ENCODE results near the gene NUDT16L1.
A peak's percentile ranks its signal among the peaks of the same experiment; 100 is the strongest.
"Not testable (repeated sequence)": the region's sequence is repeated elsewhere in the genome, so short reads cannot be mapped to it uniquely, and the experiment has no call there.

The NUDT16L1 gene

GRCh38 chr16:4724661-4725270, 31.4 kb downstream of the NUDT16L1 start:
- no peak for DNase-seq

GRCh38 chr16:4726616-4727015, 33.3 kb downstream of the NUDT16L1 start:
- no peak for DNase-seq

GRCh38 chr16:4728676-4729075, 35.3 kb downstream of the NUDT16L1 start:
- no peak for DNase-seq

- DNase-seq = no peak
Measured at GRCh38 chr16:4729876-4730275, 36.5 kb downstream of the NUDT16L1 start.

- DNase-seq = no peak
Measured at GRCh38 chr16:4733211-4733742, 39.9 kb downstream of the NUDT16L1 start.

GRCh38 chr16:4733747-4734062, 40.3 kb downstream of the NUDT16L1 start:
- DNase-seq = peak in 1 of 4 experiments; percentile 9

GRCh38 chr16:4734063-4734729, 40.8 kb downstream of the NUDT16L1 start, which contains the start of the genes ANKS3 and DNAAF8:
TSS of gene ANKS3 (minus strand) at chr16:4734271. CDS start at chr16:4730149, 4,122 bp downstream.
TSS of gene DNAAF8 (plus strand) at chr16:4734537. CDS start at chr16:4736515, 1,978 bp downstream.
- DNase-seq = peak; percentile 96 to 98 (median 98)

- peak; percentile 84 to 97 (median 90) for DNase-seq
Measured at GRCh38 chr16:4734730-4735535, 41.6 kb downstream of the NUDT16L1 start.

GRCh38 chr16:4736546-4736945, 43.2 kb downstream of the NUDT16L1 start:
- no peak for DNase-seq

- no peak for DNase-seq
Measured at GRCh38 chr16:4737545-4737944, 44.2 kb downstream of the NUDT16L1 start.

- not testable (repeated sequence) for DNase-seq
Measured at GRCh38 chr16:4738370-4738769, 45.0 kb downstream of the NUDT16L1 start.

- peak in 2 of 4 experiments; percentile 22 to 45 for DNase-seq
Measured at GRCh38 chr16:4743226-4743878, 50.0 kb downstream of the NUDT16L1 start.

GRCh38 chr16:4744555-4745273, 51.4 kb downstream of the NUDT16L1 start:
- DNase-seq = no peak

- no peak for DNase-seq
Measured at GRCh38 chr16:4745274-4745569, 51.9 kb downstream of the NUDT16L1 start.
